H1 (cell line): ENCODE results near the gene PANK3. TPM values are rescaled to one million over a fixed set of nuclear protein-coding genes. Genes with fewer than 3 reads are reported as not detected.

Experiments used
- CTCF ChIA-PET: fragments of 300-600 bp; sonication (Branson Sonifier 250); formaldehyde crosslinking; loops from one replicate; lab custom pipeline; 2021; ENCODE audit not compliant: partially characterized antibody; lab: Charles Lee
- POLR2A ChIA-PET: fragments of 300-600 bp; sonication (Branson Sonifier 250); formaldehyde crosslinking; loops from one replicate; lab custom pipeline; 2021; ENCODE audit warnings: inconsistent platforms; ENCODE audit not compliant: partially characterized antibody; lab: Charles Lee
- DNase-seq, 2 experiments: peaks; one replicate each; pipeline versions ENCODE4 v3.0.0 to v3.0.0-alpha.2; 2010 to 2022; ENCODE audit warnings: low spot score in 2 of 2, low read depth in 1 of 2, mixed read lengths in 1 of 2
- FAIRE-seq: peaks from 2 replicates; lab custom pipeline; 2011; peaks lifted over from hg19 to GRCh38; lab: Jason Lieb, UNC
- H2AFZ ChIP-seq: 2 replicates; pipeline ENCODE4 v1.8.1; 2012; ENCODE audit warnings: low read length, inconsistent platforms
- H2AK5ac ChIP-seq: 2 replicates; pipeline ENCODE4 v1.6.1; 2013; ENCODE audit warnings: low read depth, low read length
- H2BK120ac ChIP-seq: replicated peaks from 2 replicates; pipeline ENCODE3; 2013; ENCODE audit warnings: low read depth, low read length, inconsistent platforms
- H2BK12ac ChIP-seq: 2 replicates; pipeline ENCODE4 v1.6.1; 2013; ENCODE audit warnings: low read depth, low read length
- H2BK15ac ChIP-seq: 2 replicates; pipeline ENCODE4 v1.6.1; 2013; ENCODE audit warnings: low read length
- H2BK20ac ChIP-seq: 2 replicates; pipeline ENCODE4 v1.6.1; 2013; ENCODE audit warnings: low read length
- H2BK5ac ChIP-seq: 2 replicates; pipeline ENCODE4 v1.6.1; 2013; ENCODE audit warnings: low read depth, low read length
- H3K14ac ChIP-seq: 2 replicates; pipeline ENCODE4 v1.6.1; 2013; ENCODE audit warnings: inconsistent platforms; ENCODE audit not compliant: insufficient read length
- H3K18ac ChIP-seq: 2 replicates; pipeline ENCODE4 v1.6.1; 2013; ENCODE audit warnings: low read length; ENCODE audit errors: extremely low read depth
- H3K23ac ChIP-seq: 2 replicates; pipeline ENCODE4 v1.6.1; 2013; ENCODE audit warnings: inconsistent platforms; ENCODE audit not compliant: insufficient read length
- H3K23me2 ChIP-seq: 2 replicates; pipeline ENCODE4 v1.6.1; 2013; ENCODE audit warnings: low read depth, low read length
- H3K27ac ChIP-seq: 2 replicates; pipeline ENCODE4 v1.6.1; 2011; ENCODE audit warnings: low read depth, low read length, inconsistent platforms
- H3K27me3 ChIP-seq, 4 experiments: replicated peaks in 1 of 4; 1 replicate in 1 of 4; 2 replicates in 3 of 4; pipeline versions ENCODE4 v1.6.1 to v1.8.1; 2011 to 2013; ENCODE audit warnings: low read length in 3 of 4, mild to moderate bottlenecking in 3 of 4, inconsistent platforms in 2 of 4, mixed read lengths in 2 of 4, moderate library complexity in 1 of 4; ENCODE audit not compliant: control insufficient read depth in 3 of 4, insufficient read depth in 3 of 4; ENCODE audit errors: extremely low read depth in 1 of 4
- H3K36me3 ChIP-seq, 4 experiments: 2 replicates each; pipeline versions ENCODE4 v1.6.1 to v1.8.1; 2011 to 2013; ENCODE audit warnings: mild to moderate bottlenecking in 4 of 4, low read length in 3 of 4, moderate library complexity in 2 of 4, control low read depth in 1 of 4, inconsistent platforms in 1 of 4; ENCODE audit not compliant: insufficient read depth in 4 of 4, control insufficient read depth in 2 of 4
- H3K4ac ChIP-seq: replicated peaks from 2 replicates; pipeline ENCODE3; 2013; ENCODE audit warnings: low read length, low read depth, mixed read lengths, inconsistent platforms; ENCODE audit not compliant: insufficient read length
- H3K4me1 ChIP-seq, 4 experiments: replicated peaks in 1 of 4; 1 replicate in 1 of 4; 2 replicates in 3 of 4; pipeline versions ENCODE4 v1.6.1 to v1.8.1; 2011 to 2013; ENCODE audit warnings: low read length in 3 of 4, inconsistent platforms in 2 of 4, mixed read lengths in 1 of 4; ENCODE audit not compliant: insufficient read depth in 4 of 4, control insufficient read depth in 3 of 4
- H3K4me2 ChIP-seq, 2 experiments: 2 replicates each; pipeline versions ENCODE4 v1.6.1 to v1.8.1; 2011 to 2013; ENCODE audit warnings: low read depth in 2 of 2, low read length in 2 of 2, control low read depth in 1 of 2, inconsistent platforms in 1 of 2, mild to moderate bottlenecking in 1 of 2; ENCODE audit not compliant: insufficient read depth in 1 of 2
- H3K4me3 ChIP-seq, 4 experiments: fragments of 200-600, 300-600 bp in 1 of 4; sonication (generic), shearing (Covaris generic), sonication (Bioruptor Twin) in 1 of 4; 2 replicates each; pipeline versions ENCODE4 v1.5.1 to v1.8.1; 2011 to 2016; ENCODE audit warnings: low read length in 4 of 4, low read depth in 3 of 4, control low read depth in 2 of 4, inconsistent platforms in 2 of 4, mild to moderate bottlenecking in 2 of 4, mixed read lengths in 1 of 4, moderate library complexity in 1 of 4; ENCODE audit not compliant: insufficient read depth in 2 of 4; ENCODE audit errors: extremely low read depth in 1 of 4
- H3K56ac ChIP-seq: replicated peaks from 2 replicates; pipeline ENCODE3; 2013; ENCODE audit warnings: low read depth, mild to moderate bottlenecking, mixed read lengths, low read length, inconsistent platforms; ENCODE audit not compliant: insufficient read length
- H3K79me1 ChIP-seq: 2 replicates; pipeline ENCODE4 v1.6.1; 2013; ENCODE audit warnings: low read depth, low read length, control low read depth
- H3K79me2 ChIP-seq, 2 experiments: 2 replicates each; pipeline versions ENCODE4 v1.6.1 to v1.8.1; 2012 to 2013; ENCODE audit warnings: low read length in 2 of 2, mild to moderate bottlenecking in 2 of 2, inconsistent platforms in 1 of 2; ENCODE audit not compliant: insufficient read depth in 2 of 2, control insufficient read depth in 1 of 2
- H3K9ac ChIP-seq, 4 experiments: replicated peaks in 1 of 4; 1 replicate in 1 of 4; 2 replicates in 3 of 4; pipeline versions ENCODE4 v1.6.1 to v1.8.1; 2011 to 2013; ENCODE audit warnings: low read depth in 3 of 4, low read length in 3 of 4, control low read depth in 2 of 4, mild to moderate bottlenecking in 2 of 4, moderate library complexity in 2 of 4, inconsistent platforms in 1 of 4; ENCODE audit errors: extremely low read depth in 1 of 4
- H3K9me3 ChIP-seq, 2 experiments: 2 replicates each; pipeline versions ENCODE4 v1.6.1 to v1.8.1; 2012 to 2013; ENCODE audit warnings: mild to moderate bottlenecking in 2 of 2, moderate library complexity in 2 of 2, control low read depth in 1 of 2, inconsistent platforms in 1 of 2, low read depth in 1 of 2, low read length in 1 of 2, mixed read lengths in 1 of 2; ENCODE audit not compliant: insufficient read depth in 2 of 2
- H4K20me1 ChIP-seq, 2 experiments: replicated peaks in 1 of 2; 2 replicates each; pipeline versions ENCODE3 to v1.8.1; 2011 to 2013; ENCODE audit warnings: inconsistent platforms in 2 of 2, low read length in 2 of 2, mild to moderate bottlenecking in 1 of 2; ENCODE audit not compliant: insufficient read depth in 2 of 2, control insufficient read depth in 1 of 2
- H4K5ac ChIP-seq: 2 replicates; pipeline ENCODE4 v1.6.1; 2013; ENCODE audit warnings: low read length, low read depth, mixed read lengths, inconsistent platforms; ENCODE audit not compliant: insufficient read length
- H4K8ac ChIP-seq: 2 replicates; pipeline ENCODE4 v1.8.0; 2013; ENCODE audit warnings: mild to moderate bottlenecking, moderate library complexity, low read length, inconsistent platforms; ENCODE audit not compliant: insufficient read depth; ENCODE audit errors: extremely low read depth
- H4K91ac ChIP-seq: replicated peaks from 2 replicates; pipeline ENCODE3; 2013; ENCODE audit warnings: low read length, mixed read lengths, inconsistent platforms; ENCODE audit not compliant: insufficient read length
- EGR1 ChIP-seq: IDR thresholded peaks from 2 replicates; pipeline ENCODE4 v1.6.1; 2011; ENCODE audit warnings: low read depth, low read length, borderline replicate concordance
- EP300 ChIP-seq, 2 experiments: IDR thresholded peaks; 1 replicate in 1 of 2; 2 replicates in 1 of 2; pipeline ENCODE4 v1.6.1; 2011 to 2012; ENCODE audit warnings: low read depth in 2 of 2, low read length in 2 of 2, mild to moderate bottlenecking in 2 of 2, borderline replicate concordance in 1 of 2, inconsistent platforms in 1 of 2, moderate library complexity in 1 of 2
- KDM1A ChIP-seq: fragments of 200-600, 300-600 bp; sonication (generic); IDR thresholded peaks from 2 replicates; pipeline ENCODE4 v1.7.1; 2016; ENCODE audit warnings: mild to moderate bottlenecking, low read length, borderline replicate concordance
- SRF ChIP-seq: IDR thresholded peaks from 2 replicates; pipeline ENCODE4 v1.6.1; 2011; ENCODE audit warnings: mild to moderate bottlenecking, low read depth, low read length, moderate library complexity
- polyA plus RNA-seq, 7 experiments: library from polyadenylated mRNA; depleted of rRNA in 3 of 7; stranded (reverse) in 5 of 7; unstranded in 2 of 7; fragments of >200 nt in 5 of 7; fragments of 200-250 nt in 2 of 7; gene quantifications; 1 replicate in 5 of 7; 2 replicates in 1 of 7; 4 replicates in 1 of 7; pipeline versions ENCODE4 v1.2.1 to v1.2.3, GENCODE V29; 2011 to 2013; ENCODE audit warnings: missing spikeins in 2 of 7, mixed read lengths in 2 of 7
- total RNA-seq: library from RNA; stranded (reverse); fragmentation: NEBNext Ultra II Directional; extraction: Animal tissue kit (Norgen Biotek cat#: 25700); gene quantifications from 2 replicates; pipeline ENCODE4 v1.2.1, GENCODE V29; 2021

The PANK3 gene
- total and polyA plus RNA-seq, 2 of the 8 experiments (the other 6 are each of a cell fraction or from before 2014, with no cell fraction given), result 8.6 to 101 TPM

- Histone ChIP-seq H2AFZ (no peak overlapping the region), H4K20me1 (no peaks in the 10 kb centered on the region), H3K79me1 (no peaks in the 10 kb centered on the region), H2BK15ac (no peak overlapping the region), H2BK120ac (no peak overlapping the region), H2BK20ac (no peak overlapping the region), H2BK5ac (no peak overlapping the region), H4K91ac (no peak overlapping the region), H3K4me2 (no peak overlapping the region), H3K9ac (no peak overlapping the region), H3K27me3 (no peaks in the 10 kb centered on the region; a peak in 1 of 7 replicates), H3K23ac (no peak overlapping the region), H3K4me1 (peaks cover 1 to 6% (median 4%) of the 10 kb centered on the region in 4 experiments; a peak in 3 of 7 replicates), H3K36me3 (no peaks in the 10 kb centered on the region), H3K79me2 (no peaks in the 10 kb centered on the region), H3K23me2 (no peaks in the 10 kb centered on the region), H3K9me3 (no peaks in the 10 kb centered on the region), H3K4me3 (no peak overlapping the region), H3K14ac (no peak overlapping the region), H4K8ac (no peak overlapping the region), H4K5ac (no peak overlapping the region), H3K4ac (no peak overlapping the region), H2BK12ac (no peak overlapping the region), H3K27ac (no peak overlapping the region), H2AK5ac (no peak overlapping the region), H3K56ac (no peak overlapping the region), H3K18ac (no peak overlapping the region)
- CTCF ChIA-PET, result interaction anchor here (0.7 to 1.5 kb wide), 4 partner anchors 9 to 347 kb away, joined by 3 to 5 read pairs (median 4); no protein-coding TSS in a partner anchor
- no peak for FAIRE-seq
- TF ChIP-seq KDM1A, result peak; percentile 44; the same call in 1 of the 2 replicates
- no peak for TF ChIP-seq SRF
- TF ChIP-seq EGR1, result no peak
- no peak for TF ChIP-seq EP300 (IDR thresholded peaks at IDR 0.05; ENCODE audit: borderline replicate concordance in 1 of 2, low read depth in 2 of 2, low read length in 2 of 2)
- no peak for DNase-seq
- POLR2A ChIA-PET, result no interaction called here
These were observed 23.3 kb upstream of the PANK3 start for GRCh38 chr5:168602517-168602916.
